Measurements from ENCODE around the gene TARDBP. TPM values are rescaled to one million over a fixed set of nuclear protein-coding genes. Genes with fewer than 3 reads are reported as not detected.
"Not testable (repeated sequence)": the region's sequence is repeated elsewhere in the genome, so short reads cannot be mapped to it uniquely, and the experiment has no call there.

The TARDBP gene
- total RNA-seq, 1 donor from 2014 or later: 117 TPM

- Mint-ChIP-seq H3K4me3 (ENCODE audit: unreplicated experiment) (no peak overlapping the region), H3K27me3 (ENCODE audit: unreplicated experiment) (no peaks in the 10 kb centered on the region), H3K27ac (ENCODE audit: unreplicated experiment) (no peak overlapping the region), H3K36me3 (ENCODE audit: unreplicated experiment) (no peaks in the 10 kb centered on the region), H3K9me3 (ENCODE audit: unreplicated experiment) (no peaks in the 10 kb centered on the region), H3K4me1 (ENCODE audit: unreplicated experiment) (no peaks in the 10 kb centered on the region)
- TF ChIP-seq CTCF (IDR thresholded peaks at IDR 0.05): no peak
- no peak for DNase-seq (ENCODE audit: extremely low spot score, unreplicated experiment)
These were observed 33.2 kb downstream of the TARDBP start for GRCh38 chr1:11045428-11046269.

DNA sequence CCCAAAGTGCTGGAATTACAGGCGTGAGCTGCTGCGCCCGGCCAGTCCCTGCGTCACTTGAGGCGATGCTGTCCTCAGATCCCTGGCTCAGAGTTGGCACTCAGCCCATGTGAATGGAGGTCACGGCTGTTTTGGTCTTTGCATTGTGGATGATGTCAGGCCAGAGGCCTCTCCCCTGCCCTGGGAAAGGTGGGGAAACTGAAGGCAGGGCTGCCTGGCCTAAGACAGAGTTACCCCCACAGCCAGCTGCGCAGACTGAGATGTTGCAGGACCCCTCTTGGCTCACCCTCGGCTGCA is 33.8 kb downstream of the TARDBP start:
- Mint-ChIP-seq H3K4me1 (ENCODE audit: unreplicated experiment) (no peaks in the 10 kb centered on the region), H3K27ac (ENCODE audit: unreplicated experiment) (no peak overlapping the region), H3K36me3 (ENCODE audit: unreplicated experiment) (no peaks in the 10 kb centered on the region), H3K9me3 (ENCODE audit: unreplicated experiment) (no peaks in the 10 kb centered on the region), H3K27me3 (ENCODE audit: unreplicated experiment) (no peaks in the 10 kb centered on the region), H3K4me3 (ENCODE audit: unreplicated experiment) (no peak overlapping the region)
- no peak for DNase-seq (ENCODE audit: extremely low spot score, unreplicated experiment)
- TF ChIP-seq CTCF (IDR thresholded peaks at IDR 0.05): no peak

GRCh38 chr1:11046625-11047365 is 34.3 kb downstream of the TARDBP start, which contains the start of gene MASP2:
Gene MASP2 (minus strand): TSS chr1:11047239. CDS start chr1:11047207, 32 bp downstream.
- TF ChIP-seq CTCF (IDR thresholded peaks at IDR 0.05): no peak
- H3K4me1 Mint-ChIP-seq (ENCODE audit: unreplicated experiment): no peaks in the 10 kb centered on the region
- no peak within 1 kb of the TSS for H3K4me3 Mint-ChIP-seq (ENCODE audit: unreplicated experiment)
- no peak within 1 kb of the TSS for H3K27ac Mint-ChIP-seq (ENCODE audit: unreplicated experiment)
- DNase-seq (ENCODE audit: extremely low spot score, unreplicated experiment): no peak
- no peaks in the 10 kb centered on the region for H3K9me3 Mint-ChIP-seq (ENCODE audit: unreplicated experiment)
- no peaks in the 10 kb centered on the region for H3K36me3 Mint-ChIP-seq (ENCODE audit: unreplicated experiment)
- no peaks in the 10 kb centered on the region for H3K27me3 Mint-ChIP-seq (ENCODE audit: unreplicated experiment)

DNA sequence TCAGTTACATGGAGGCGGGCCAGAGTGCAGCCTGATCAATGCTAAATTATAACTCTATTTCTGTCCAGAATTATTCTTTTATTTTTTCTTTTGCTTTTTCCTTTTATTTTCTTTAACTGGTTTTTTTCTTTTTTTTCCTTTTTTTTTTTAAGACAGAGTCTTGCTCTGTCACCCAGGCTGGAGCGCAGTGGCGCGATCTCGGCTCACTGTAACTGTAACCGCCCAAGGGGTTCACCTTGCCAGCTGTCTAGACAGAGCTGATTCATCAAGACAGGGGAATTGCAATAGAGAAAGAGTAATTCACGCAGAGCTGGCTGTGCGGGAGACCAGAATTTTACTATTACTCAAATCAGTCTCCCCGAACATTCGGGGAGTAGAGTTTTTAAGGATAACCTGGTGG is 38.7 kb downstream of the TARDBP start:
- not testable (repeated sequence) for H3K36me3 Mint-ChIP-seq (ENCODE audit: unreplicated experiment); DNase-seq (ENCODE audit: extremely low spot score, unreplicated experiment); H3K27ac Mint-ChIP-seq (ENCODE audit: unreplicated experiment); H3K27me3 Mint-ChIP-seq (ENCODE audit: unreplicated experiment); H3K4me1 Mint-ChIP-seq (ENCODE audit: unreplicated experiment); H3K4me3 Mint-ChIP-seq (ENCODE audit: unreplicated experiment); H3K9me3 Mint-ChIP-seq (ENCODE audit: unreplicated experiment)

GRCh38 chr1:11051781-11052511 is 39.5 kb downstream of the TARDBP start:
- H3K4me1 Mint-ChIP-seq (ENCODE audit: unreplicated experiment): no peaks in the 10 kb centered on the region
- H3K27me3 Mint-ChIP-seq (ENCODE audit: unreplicated experiment): no peaks in the 10 kb centered on the region
- TF ChIP-seq CTCF (IDR thresholded peaks at IDR 0.05): no peak
- no peak for DNase-seq (ENCODE audit: extremely low spot score, unreplicated experiment)
- H3K36me3 Mint-ChIP-seq (ENCODE audit: unreplicated experiment): peaks cover 4% of the 10 kb centered on the region
- H3K4me3 Mint-ChIP-seq (ENCODE audit: unreplicated experiment): no peak overlapping the region
- H3K27ac Mint-ChIP-seq (ENCODE audit: unreplicated experiment): no peak overlapping the region
- H3K9me3 Mint-ChIP-seq (ENCODE audit: unreplicated experiment): no peaks in the 10 kb centered on the region
